Stimulated activated CD8-positive, alpha-beta memory T cell treated with anti-CD3 and anti-CD28 coated beads, Interleukin-2, amount 100 ng/mL, for 1 hour (primary cell): ENCODE measurements around the gene RBM10.

ENCODE experiments used
- DNase-seq, 2 donors: peaks; one replicate each; pipeline ENCODE4 v3.0.0-alpha.2; 2020; ENCODE audit warnings: low read depth in 2 of 2

Gene RBM10

GRCh38 chrX:47235691-47236103 lies 90.7 kb downstream of the RBM10 start:
- DNase-seq, result no peak
